Measurements from ENCODE around the gene GLT6D1.

DNA sequence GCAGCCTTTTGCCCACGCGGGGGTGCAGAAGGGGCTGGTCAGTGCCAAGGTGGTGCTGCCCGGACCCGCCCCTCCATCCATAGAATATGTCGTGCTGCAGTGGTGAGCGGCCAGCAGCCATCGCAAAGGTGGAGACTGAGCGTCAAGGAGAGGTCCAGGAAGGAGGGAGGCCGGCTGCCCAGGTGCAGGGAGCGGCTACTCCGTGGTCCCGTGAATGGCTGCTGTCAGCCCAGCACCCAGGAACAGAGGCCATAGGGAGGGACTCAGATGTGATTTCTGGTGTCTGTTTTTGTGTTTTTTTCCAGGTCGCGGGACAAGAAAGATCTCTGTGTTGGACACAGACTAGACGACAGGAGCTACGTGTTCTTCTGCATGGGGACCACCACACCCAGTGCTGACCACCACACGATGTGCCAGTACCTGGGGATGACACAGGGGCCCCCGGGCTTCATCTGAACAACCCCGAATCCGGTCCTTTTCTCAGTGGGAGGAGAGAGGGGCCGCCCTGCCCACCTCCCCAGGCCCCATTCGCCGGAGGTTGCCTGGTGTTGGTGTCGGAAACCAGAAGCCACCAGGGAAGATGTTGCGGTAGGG is 48.8 kb downstream of the GLT6D1 start:
- TF ChIP-seq, protein P1, sequence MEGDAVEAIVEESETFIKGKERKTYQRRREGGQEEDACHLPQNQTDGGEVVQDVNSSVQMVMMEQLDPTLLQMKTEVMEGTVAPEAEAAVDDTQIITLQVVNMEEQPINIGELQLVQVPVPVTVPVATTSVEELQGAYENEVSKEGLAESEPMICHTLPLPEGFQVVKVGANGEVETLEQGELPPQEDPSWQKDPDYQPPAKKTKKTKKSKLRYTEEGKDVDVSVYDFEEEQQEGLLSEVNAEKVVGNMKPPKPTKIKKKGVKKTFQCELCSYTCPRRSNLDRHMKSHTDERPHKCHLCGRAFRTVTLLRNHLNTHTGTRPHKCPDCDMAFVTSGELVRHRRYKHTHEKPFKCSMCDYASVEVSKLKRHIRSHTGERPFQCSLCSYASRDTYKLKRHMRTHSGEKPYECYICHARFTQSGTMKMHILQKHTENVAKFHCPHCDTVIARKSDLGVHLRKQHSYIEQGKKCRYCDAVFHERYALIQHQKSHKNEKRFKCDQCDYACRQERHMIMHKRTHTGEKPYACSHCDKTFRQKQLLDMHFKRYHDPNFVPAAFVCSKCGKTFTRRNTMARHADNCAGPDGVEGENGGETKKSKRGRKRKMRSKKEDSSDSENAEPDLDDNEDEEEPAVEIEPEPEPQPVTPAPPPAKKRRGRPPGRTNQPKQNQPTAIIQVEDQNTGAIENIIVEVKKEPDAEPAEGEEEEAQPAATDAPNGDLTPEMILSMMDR (IDR thresholded peaks at IDR 0.05; ENCODE audit: low read depth, low read length) = no peak
- TF ChIP-seq EZH2phosphoT487 (IDR thresholded peaks at IDR 0.05; ENCODE audit: low read depth) = no peak

Data from OCI-LY3 (cell line).